ENCODE measurements around the gene IER5. TPM values are rescaled to one million over a fixed set of nuclear protein-coding genes. Genes with fewer than 3 reads are reported as not detected.
"Not testable (repeated sequence)": the region's sequence is repeated elsewhere in the genome, so short reads cannot be mapped to it uniquely, and the experiment has no call there.

Gene IER5
- total RNA-seq, 4 donors from 2014 or later = 10.7 to 16.7 (median 14.9) TPM

- Histone ChIP-seq H3K9me3 (no peaks in the 10 kb centered on the region), H3K27me3 (no peaks in the 10 kb centered on the region), H3K36me3 (peaks cover 0 to 29% of the 10 kb centered on the region in 2 donors), H3K4me1 (peaks cover 3 to 20% (median 4%) of the 10 kb centered on the region in 3 donors), H3K27ac (no peak overlapping the region), H3K4me3 (no peak overlapping the region)
- 100% methylated on average over 1 of the region's 1 CpG for WGBS, 2 donors (ENCODE audit: low coverage in 1 of 2)
- no peak for ATAC-seq
- TF ChIP-seq POLR2AphosphoS5 (IDR thresholded peaks at IDR 0.05) (no peak), POLR2A (IDR thresholded peaks at IDR 0.05) (no peak), CTCF (IDR thresholded peaks at IDR 0.05) (no peak), EP300 (IDR thresholded peaks at IDR 0.05) (no peak)
Observed at GRCh38 chr1:181060066-181060465, 28.4 kb upstream of the IER5 start.

- WGBS, 2 donors (ENCODE audit: low coverage in 1 of 2) = 80 to 92% methylated on average over 1 to 2 of the region's 4 CpGs
- ATAC-seq, H3K27me3 ChIP-seq, H3K4me3 ChIP-seq, H3K9me3 ChIP-seq, H3K27ac ChIP-seq: not testable (repeated sequence)
- H3K4me1 ChIP-seq = peaks cover 3 to 20% (median 4%) of the 10 kb centered on the region in 3 donors
- peaks cover 0 to 20% of the 10 kb centered on the region in 2 donors for H3K36me3 ChIP-seq
Observed at GRCh38 chr1:181060947-181061346, 27.6 kb upstream of the IER5 start.

- no peak for ATAC-seq
- TF ChIP-seq EP300 (IDR thresholded peaks at IDR 0.05) (no peak), CTCF (IDR thresholded peaks at IDR 0.05) (no peak), POLR2AphosphoS5 (IDR thresholded peaks at IDR 0.05) (no peak), POLR2A (IDR thresholded peaks at IDR 0.05) (no peak)
- peaks cover 3 to 20% (median 4%) of the 10 kb centered on the region in 3 donors for H3K4me1 ChIP-seq
- H3K36me3 ChIP-seq = peaks cover 0 to 19% of the 10 kb centered on the region in 2 donors
- 29 to 30% methylated on average over 2 of the region's 2 CpGs for WGBS, 2 donors (ENCODE audit: low coverage in 1 of 2)
- H3K4me3 ChIP-seq = no peak overlapping the region
- no peak overlapping the region for H3K27ac ChIP-seq
- no peaks in the 10 kb centered on the region for H3K27me3 ChIP-seq
- H3K9me3 ChIP-seq = no peaks in the 10 kb centered on the region
Observed at GRCh38 chr1:181061487-181061886, 27.0 kb upstream of the IER5 start.

- peak; percentile 72 for ATAC-seq
- peaks cover 0 to 16% of the 10 kb centered on the region in 2 donors for H3K36me3 ChIP-seq
- 72 to 89% methylated on average over 8 to 9 of the region's 15 CpGs for WGBS, 2 donors (ENCODE audit: low coverage in 1 of 2)
- H3K9me3 ChIP-seq = no peaks in the 10 kb centered on the region
- no peaks in the 10 kb centered on the region for H3K27me3 ChIP-seq
- no peak overlapping the region for H3K27ac ChIP-seq
- TF ChIP-seq POLR2A (IDR thresholded peaks at IDR 0.05) (peak in 1 of 2 donors; percentile 25), POLR2AphosphoS5 (IDR thresholded peaks at IDR 0.05) (no peak)
- peaks cover 3 to 14% (median 4%) of the 10 kb centered on the region in 3 donors for H3K4me1 ChIP-seq
- no peak overlapping the region for H3K4me3 ChIP-seq
Observed at GRCh38 chr1:181061891-181062835, 26.3 kb upstream of the IER5 start.

GRCh38 chr1:181062836-181063428 lies 25.6 kb upstream of the IER5 start:
- peaks cover 3 to 6% (median 4%) of the 10 kb centered on the region in 3 donors for H3K4me1 ChIP-seq
- peaks cover 0 to 16% of the 10 kb centered on the region in 2 donors for H3K36me3 ChIP-seq
- no peaks in the 10 kb centered on the region for H3K9me3 ChIP-seq
- peak overlapping the region in 1 of 4 donors; percentile 8 for H3K27ac ChIP-seq
- no peak overlapping the region for H3K4me3 ChIP-seq
- 72 to 73% methylated on average over 3 to 6 of the region's 6 CpGs for WGBS, 2 donors (ENCODE audit: low coverage in 1 of 2)
- ATAC-seq = no peak
- H3K27me3 ChIP-seq = no peaks in the 10 kb centered on the region
- TF ChIP-seq CTCF (IDR thresholded peaks at IDR 0.05) (no peak), POLR2A (IDR thresholded peaks at IDR 0.05) (no peak), POLR2AphosphoS5 (IDR thresholded peaks at IDR 0.05) (no peak), EP300 (IDR thresholded peaks at IDR 0.05) (no peak)

Data from gastroesophageal sphincter (tissue), 4 donors.